GM21528 (cell line): ENCODE results near the gene MRPS15.
"Not testable (repeated sequence)": the region's sequence is repeated elsewhere in the genome, so short reads cannot be mapped to it uniquely, and the experiment has no call there.

Experiments
- ATAC-seq: cut with Tn5 transposase; IDR thresholded peaks from one replicate; pipeline ENCODE4 v1.9.1; 2021; ENCODE audit warnings: mild to moderate bottlenecking, moderate library complexity; ENCODE audit not compliant: unreplicated experiment, low FRiP score

Gene MRPS15

DNA sequence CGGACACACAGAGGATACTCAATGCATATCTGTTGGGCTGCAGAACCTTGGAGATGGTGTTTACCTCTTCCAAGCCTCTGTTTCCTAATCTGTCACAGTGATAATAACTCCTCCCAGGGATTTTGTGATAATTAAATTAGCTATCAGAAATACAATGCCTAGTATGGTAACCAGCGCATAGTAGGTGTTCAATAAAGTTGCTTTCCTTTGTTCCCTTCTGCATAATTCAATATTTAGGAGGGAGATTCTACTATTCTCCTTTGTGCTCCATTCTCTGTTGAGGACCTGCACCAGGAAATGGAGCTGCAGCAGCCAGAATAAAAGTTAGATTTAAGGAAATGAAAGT, 21.9 kb upstream of the MRPS15 start:
- no peak for ATAC-seq

DNA sequence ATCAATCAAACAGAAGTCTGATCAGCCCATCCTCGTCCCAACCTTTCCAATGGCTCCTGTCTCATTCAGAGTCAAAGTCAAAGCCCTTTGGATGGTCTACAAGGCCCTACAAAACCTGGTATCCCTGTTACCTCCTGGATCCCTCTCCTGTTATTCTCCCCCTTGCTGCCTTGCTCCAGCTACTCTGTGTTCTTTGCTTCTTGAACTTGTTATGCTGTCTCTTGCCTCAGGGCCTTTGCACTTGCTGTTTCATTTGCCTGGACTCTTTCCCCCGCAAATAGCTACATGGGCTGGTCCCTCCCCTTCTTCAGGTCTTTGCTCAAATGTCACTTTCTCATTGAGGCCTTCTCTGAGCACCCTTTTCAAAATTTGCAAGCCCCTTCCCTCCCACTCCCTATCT, 19.9 kb upstream of the MRPS15 start:
- ATAC-seq: no peak

DNA sequence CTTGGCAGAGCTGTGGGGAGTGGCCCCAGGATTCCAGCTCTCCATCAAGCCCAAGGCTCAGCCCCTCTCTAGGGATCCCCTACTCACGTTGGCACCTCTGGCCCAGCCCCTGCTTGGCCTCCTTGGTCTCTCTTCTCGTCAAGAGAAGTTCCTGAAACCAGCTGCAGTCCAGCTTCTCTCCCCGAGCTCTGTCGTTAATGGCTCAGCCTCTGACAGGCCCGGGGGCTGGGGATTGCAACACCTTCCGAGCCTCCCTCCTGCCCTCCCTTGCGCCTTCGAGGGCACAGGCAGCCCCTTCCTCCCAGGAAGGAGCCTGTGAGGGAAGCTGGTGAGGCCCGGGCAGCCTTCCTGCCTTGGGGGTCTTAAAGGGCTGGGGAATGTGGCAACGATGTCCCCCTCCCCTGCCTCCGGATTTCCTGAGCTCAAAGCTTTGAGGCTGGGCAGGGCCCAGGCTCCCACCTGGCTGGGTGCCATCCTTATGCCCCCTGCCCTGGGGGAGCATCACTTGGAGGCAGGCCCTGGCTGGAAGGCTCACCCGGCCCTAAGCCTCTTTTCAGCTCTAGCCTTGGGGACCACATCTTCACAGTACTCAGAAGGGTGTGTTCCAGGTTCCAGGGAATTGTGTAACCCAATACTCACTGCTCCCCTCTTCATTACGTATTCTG, 18.7 kb upstream of the MRPS15 start, which contains the start of gene CSF3R:
Gene CSF3R (minus strand): TSS at position 190 of the 665 bp plus-strand sequence. CDS start 3,417 bp downstream, outside the sequence.
- ATAC-seq: no peak

DNA sequence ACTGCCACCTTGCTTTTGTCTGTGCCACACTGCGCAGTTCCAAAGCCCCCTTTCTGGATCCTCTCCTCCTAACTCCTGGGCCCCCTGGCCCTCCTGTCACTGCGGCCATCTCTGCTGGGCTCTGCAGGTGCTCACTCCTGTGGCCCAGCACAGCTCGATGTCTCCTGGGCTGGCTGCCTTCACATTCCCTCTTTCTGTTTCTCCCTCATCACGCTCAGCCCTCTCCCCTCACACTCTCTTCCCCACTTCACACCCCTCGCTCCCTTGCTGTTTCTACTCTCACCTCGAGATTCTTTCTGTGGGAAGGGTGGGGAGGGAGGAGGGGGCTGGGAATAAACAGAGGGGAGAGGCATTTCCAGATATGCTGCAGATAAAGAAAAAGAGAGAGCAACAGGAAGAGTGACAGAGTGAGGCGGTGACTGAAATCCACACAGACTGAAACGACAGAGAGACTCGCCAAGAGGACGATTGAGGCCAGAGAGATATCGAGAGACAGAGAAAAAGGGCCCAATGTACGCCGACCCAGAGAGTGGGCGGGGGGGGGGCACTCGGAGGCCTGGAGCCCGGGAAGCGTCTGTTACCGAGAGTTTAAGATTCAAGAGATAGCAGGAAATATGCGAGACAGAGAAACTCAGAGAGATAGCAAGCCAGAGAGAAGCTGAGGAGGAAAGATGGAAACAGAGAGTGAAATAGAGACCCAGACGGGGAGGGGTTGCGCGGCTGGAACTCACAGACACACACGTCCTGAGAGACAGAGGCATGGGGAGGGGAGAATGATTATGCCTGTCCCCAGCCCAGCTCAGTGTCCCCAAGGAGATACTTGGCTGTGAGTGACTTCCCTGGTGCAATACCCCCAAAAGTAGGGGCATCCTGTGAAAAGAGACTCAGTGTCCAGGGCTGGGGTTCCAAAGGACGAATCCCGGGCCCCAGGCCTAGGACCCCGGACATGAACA, 17.9 kb upstream of the MRPS15 start:
- no peak for ATAC-seq

DNA sequence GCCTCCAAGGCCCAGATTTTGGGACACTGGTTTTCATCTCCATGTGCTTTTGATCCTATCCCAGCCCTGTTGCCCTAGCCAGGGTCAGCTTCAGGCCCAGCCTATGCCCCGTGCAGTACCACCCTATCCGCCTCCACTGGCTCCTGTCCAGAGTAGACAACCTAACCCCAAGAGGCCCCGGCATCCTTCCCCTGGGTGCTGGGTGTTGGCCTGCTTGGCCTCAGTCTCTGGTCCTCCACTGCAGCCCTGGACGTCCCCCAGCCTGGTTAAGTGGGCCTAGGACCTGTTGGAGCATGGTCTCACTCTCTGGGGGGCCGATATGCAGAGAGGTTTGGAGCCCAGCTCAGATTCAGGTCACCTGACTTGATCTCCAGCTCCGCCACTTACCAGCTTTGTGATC, 16.9 kb upstream of the MRPS15 start:
- ATAC-seq: no peak

DNA sequence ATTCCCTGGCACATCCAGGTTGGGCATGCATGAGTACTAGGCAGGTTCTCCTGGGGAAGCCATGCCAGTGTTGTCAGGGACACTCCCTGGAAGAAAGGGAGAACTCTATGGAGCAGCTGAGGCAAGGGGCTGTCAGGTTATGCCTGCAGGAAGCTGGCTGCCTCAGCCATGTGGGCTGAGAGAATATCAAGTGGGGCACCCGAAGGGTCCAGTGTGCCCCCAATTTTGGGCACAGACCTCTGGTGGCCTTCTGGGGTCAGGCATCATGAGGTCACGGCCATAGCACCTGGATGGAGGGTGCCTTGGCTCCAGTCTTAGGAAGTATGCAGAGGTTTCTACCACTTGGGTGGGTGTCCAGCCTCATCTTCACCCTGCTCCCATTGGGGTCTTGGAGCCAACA, 16.0 kb upstream of the MRPS15 start:
- ATAC-seq: no peak

DNA sequence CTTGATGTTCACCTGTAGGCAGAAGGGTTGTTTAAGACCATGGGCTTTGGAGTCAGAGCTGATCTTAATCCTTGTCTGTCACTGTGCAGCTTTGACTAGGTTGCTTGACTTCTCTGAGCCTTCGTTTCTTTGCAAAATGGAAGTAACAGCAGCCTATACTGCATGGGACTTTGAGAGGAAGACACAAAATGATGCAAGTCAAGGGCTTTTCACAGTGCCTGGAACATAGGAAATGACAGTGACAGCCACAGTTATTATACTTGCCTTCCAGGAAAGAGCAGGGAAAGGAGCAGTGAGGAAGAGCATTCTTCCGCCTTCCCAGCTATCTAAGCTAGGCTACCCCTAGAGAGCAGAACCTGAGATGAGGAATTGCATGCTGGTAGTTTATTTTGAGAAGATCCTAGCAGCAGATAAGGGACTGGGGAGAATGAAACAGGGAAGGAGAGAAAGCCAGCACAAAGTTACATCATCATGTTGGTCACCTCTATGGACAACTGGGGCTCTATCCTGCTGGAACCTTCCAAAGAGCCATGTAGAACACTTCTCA, 15.4 kb upstream of the MRPS15 start:
- no peak for ATAC-seq

DNA sequence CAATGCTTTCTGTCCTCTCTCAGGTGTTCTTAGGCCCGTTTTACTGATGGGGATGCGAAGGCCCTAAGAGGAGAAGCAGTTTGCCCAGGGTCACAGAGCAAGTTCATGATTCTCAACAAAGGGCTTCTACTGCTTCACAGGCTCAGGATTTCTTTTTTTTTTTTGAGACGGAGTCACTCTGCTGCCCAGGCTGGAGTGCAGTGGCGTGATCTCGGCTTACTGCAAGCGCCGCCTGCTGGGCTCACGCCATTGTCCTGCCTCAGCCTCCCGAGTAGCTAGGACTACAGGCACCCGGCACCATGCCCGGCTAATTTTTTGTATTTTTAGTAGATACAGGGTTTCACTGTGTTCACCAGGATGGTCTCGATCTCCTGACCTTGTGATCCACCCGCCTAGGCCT, 13.4 kb upstream of the MRPS15 start:
- not testable (repeated sequence) for ATAC-seq

DNA sequence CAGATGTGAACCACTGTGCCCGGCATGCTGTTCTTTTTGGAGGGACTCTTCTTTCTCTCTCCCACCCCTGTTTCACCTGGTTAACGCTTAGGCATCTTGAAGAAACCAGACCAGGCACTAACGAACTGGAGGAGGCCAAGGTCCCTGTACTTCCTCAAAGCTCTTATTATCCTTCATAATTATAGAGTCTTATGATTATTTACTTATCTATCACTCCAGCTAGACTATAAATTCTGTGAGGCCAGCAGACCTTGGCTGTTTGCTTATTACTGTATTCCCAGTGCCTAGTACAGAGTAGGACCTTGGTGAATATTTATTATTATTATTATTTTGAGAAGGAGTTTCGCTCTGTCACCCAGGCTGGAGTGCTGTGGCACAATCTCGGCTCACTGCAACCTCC, 12.8 kb upstream of the MRPS15 start:
- no peak for ATAC-seq

DNA sequence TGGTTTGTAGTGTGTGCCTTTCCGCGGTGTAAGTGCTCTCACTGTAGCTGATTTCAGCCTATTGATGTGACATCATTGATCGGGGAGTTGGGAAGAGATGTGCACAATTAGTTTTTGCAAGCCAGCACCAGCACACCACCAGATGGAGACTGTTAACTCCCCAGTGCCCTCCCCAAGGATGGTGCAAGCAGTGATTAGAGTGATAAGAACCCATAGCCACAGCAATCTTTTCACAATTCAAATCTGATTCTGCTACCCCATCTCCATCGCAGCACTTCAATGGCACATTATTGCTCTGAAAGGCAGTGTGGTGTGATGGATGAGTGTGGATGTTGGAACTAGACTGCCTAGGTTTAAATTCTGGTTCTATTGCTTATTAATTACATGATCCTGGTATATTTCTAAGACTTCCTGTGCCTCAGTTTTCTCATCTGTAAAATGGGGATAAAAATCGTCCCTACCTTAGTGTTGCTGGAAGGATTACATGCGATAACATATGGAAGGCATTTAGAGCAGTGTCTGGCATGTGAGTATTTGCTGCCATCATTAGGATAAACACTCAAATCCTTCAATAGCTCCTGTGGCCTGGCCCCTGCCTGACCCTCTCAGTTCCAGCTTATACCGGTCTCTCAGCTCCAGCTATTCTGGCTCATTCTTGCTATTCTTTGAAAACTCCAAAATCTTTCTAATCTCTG, 11.9 kb upstream of the MRPS15 start:
- ATAC-seq: no peak

DNA sequence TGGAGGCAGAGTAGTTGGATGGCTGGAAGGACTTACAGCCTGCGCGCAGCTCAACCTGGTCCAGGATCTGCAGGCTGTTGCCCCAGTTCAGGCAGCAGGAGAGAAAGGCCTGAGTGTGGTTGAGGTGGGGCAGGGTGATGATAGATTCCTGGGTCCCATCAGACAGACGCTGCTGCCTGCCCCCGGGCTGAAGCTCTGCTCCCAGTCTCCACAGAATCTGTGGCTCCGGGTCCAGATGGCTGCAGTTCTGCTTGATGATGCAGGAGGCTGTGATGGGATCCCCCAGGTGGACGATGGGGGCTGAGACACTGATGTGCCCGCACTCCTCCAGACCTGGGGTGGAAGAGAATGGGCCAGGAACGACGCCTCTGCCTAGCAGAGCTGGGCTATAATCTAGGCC, 11.2 kb upstream of the MRPS15 start:
- ATAC-seq: no peak

DNA sequence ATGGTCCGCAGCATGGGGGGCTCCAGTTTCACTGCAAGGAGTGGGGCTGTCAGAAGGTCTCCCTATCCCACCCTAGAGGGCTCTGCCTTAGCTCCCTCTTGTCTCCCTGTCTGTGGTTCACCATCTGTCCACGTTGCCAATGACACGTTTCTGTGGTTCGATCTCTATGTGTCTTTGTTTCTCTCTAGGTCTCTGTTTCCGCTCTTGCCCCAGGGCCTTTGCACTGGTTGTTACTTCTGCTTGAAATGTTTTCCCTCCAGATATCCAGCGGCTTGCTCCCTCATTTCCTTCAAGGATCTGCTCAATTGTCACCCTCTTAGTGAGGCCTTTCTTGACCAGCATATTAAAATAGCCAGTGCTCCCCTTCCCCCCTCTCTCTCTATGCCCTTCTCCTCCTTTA, 8.5 kb upstream of the MRPS15 start:
- ATAC-seq: no peak

DNA sequence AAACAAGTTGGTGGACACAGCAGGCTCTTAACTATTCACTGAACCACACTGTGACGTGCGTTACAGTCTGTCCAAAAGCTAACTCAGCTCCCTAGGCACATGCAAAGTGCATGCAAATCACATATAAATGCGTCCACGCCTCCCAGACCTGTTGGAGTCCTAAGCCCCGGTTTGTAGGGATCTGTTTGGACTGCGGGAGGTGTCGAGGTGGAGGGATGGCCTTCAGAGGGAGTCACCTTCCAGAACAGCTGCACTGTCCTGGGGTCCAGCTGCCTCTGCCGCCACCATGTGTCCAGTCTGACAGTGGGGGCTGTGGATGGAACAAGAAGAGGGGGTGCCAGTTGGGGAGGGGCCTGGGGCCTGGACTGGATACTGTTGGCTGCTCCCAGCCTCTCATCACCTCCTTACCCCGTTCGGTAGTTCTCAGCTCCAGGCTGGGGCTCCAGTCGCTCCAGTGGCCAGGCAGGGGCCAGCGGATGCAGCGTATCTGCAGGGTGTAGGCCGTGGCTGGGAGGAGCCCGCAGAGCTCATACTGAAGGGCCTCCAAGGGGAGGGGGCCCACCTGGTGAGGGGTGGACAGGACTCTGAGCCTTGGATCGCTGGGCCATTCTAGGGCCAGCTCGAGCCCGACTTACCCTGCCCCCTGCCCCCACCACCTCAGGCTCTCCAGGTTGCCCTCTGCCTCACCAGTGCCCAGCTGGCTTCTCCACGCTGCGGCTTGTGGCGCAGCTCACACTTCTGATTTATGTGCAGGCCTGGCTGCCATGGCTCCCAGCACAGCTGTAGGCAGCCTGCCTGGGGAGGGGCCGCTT, 7.9 kb upstream of the MRPS15 start:
- ATAC-seq: no peak

DNA sequence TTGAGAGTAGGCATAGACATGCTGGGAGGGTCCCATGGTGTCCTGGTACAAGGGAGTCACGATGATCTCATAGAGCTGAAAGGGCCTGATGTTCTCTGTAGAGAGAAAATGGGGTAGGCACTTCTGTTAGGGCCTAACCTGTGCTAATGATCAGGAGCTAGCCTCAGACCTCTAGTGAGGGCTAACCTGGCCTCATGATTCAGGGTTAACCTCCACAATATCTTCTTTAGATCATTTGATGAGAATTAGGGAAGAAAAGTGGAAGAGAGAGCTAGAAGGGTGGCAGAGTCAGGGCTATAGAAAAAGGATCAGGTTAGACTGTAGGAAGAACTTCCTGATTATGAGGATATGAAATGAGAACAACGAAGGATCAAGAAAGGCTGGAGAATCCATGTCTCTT, 5.0 kb upstream of the MRPS15 start:
- no peak for ATAC-seq

DNA sequence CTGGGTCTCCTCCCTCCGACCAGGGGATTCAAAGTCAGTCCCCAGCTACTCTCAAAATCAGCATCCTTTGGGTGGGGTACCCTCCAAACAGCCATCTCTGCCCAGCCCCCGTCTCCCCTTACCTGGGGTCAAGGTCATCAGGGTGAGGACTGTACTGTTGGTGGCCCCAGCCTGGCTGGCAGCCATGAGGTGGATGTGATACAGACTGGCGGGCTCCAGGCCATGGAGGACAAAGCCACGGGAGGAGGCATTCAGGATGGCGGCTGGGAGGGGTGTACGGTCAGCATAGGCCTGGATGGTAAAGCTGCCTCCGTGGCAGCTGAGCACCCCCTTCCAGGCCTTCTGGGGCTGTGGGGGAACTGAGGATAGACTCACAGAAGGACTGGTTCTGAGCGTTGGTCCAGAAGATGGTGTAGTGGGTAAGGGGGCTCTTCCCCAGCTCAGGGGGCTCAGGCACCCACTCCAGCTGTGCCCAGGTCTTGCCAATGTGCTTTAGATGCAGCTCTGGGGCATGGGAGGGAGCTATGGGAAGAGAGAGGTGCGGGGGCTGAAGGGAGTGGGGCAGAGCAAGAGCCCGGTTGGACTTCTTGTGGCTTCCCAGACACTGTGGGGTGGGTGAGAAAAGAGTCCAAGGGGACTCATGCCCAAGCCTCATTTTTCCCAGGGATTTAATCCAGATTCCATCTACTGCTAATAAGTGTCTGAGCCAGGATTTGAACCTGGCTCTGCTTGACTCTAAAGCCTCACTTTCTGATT, 3.7 kb upstream of the MRPS15 start:
- no peak for ATAC-seq

DNA sequence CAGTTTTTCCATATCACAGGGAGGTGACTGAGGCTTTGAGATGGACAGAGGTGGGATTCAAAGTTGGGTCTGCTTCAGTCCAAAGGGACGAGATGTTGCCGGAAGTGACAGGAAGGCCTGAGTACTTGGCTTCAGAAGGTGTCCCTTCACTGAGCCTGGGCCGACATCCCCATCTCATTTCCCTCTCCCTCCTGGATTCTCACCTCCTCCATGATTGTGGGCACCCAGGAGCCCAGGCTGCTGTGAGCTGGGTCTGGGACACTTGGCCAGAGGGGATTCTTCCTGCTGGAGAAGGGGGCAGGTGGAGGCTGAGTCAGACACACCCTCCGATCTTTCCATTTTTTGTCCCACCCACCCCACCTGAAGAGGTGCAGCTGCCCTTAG, 2.8 kb upstream of the MRPS15 start:
- no peak for ATAC-seq

DNA sequence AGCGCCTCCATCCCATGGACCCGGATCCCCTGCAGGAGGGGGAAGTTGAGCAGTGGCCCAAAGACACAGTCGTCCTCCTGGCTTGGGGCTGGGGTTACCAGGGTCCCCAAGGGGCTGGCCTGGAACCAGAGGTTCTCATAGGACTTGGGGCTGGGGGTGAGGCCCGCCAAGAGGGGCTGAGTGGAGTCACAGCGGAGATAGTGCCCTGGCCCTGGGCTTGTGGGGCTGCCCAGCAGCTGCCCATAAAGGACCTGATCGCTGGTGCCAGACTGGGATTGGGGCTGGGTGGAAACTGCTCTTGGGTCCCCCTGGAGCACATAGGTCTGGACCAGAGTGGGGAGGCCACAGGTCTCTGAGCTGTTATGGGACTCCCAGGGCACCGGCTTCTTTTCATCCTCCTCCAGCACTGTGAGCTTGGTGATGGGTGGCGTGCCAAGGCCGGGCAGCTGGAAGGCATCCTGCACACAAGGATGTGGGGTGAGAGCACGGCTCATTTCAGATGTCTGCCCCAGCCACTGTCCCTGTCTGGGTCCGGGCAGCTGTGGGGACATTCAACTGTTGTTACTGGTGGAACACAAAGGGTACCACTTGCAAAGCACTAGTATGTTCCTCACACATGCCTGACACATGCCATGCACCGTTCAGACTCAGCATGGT, 2.3 kb upstream of the MRPS15 start:
- ATAC-seq: no peak

DNA sequence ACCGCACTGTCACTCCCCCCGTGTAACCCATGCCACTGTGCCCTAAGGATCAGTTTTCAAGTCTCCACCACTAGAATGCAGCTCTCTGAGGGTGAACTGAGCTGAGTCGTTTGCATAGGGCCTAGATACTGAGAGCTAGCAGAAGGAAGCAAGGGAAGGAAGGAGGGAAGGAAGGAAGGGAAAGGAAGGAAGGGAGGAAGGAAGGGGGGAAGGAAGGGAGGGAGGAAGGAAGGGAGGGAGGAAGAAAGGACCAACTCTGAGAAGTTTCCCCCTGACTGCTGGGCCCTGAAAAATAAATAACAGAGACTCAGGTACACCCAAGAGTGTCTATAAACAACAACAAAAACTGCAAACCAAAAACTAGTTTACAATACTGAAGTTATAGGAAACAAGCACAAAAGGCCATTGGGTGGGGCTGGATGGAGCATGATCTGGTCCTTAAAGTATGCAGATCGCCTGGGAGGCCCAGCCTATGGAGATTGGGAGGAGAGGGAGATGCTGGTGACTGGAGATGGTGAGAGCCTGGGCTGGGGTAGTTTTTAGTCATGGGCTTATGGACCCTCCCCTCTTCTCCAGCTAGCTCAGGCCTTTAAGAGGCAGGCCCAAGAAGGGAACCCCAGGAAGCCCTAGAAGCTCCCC, 1.7 kb upstream of the MRPS15 start:
- no peak for ATAC-seq
